Suprapubic skin (tissue), 4 donors: ENCODE results near the gene NOC3L. TPM values are rescaled to one million over a fixed set of nuclear protein-coding genes. Genes with fewer than 3 reads are reported as not detected.
"Not testable (repeated sequence)": the region's sequence is repeated elsewhere in the genome, so short reads cannot be mapped to it uniquely, and the experiment has no call there.

ENCODE experiments used
- DNase-seq, 2 donors: peaks; one replicate each; pipeline ENCODE4 v3.0.0-alpha.2; 2019; ENCODE audit warnings: low spot score in 2 of 2
- H3K27ac ChIP-seq: fragments of 200-600 bp; sonication (generic); one replicate; pipeline ENCODE4 v1.5.1; 2019
- H3K27me3 ChIP-seq: fragments of 200-600 bp; sonication (generic); one replicate; pipeline ENCODE4 v1.5.1; 2019
- H3K36me3 ChIP-seq: fragments of 200-600 bp; sonication (generic); one replicate; pipeline ENCODE4 v1.5.1; 2019
- H3K4me1 ChIP-seq: fragments of 200-600 bp; sonication (generic); one replicate; pipeline ENCODE4 v1.5.1; 2019
- H3K4me3 ChIP-seq: fragments of 200-600 bp; sonication (generic); one replicate; pipeline ENCODE4 v1.5.1; 2019; ENCODE audit warnings: mild to moderate bottlenecking
- H3K9me3 ChIP-seq: fragments of 200-600 bp; sonication (generic); one replicate; pipeline ENCODE4 v1.5.1; 2019
- EP300 ChIP-seq: sonication (generic); formaldehyde crosslinking; IDR thresholded peaks from one replicate; pipeline ENCODE4 v1.6.1; 2017; ENCODE audit warnings: antibody characterized with exemption
- POLR2A ChIP-seq, 2 donors: fragments of 450-650 bp; IDR thresholded peaks; one replicate each; pipeline ENCODE4 v1.6.1; 2017; ENCODE audit warnings: antibody characterized with exemption in 2 of 2, mild to moderate bottlenecking in 2 of 2, moderate library complexity in 2 of 2
- POLR2AphosphoS5 ChIP-seq, 3 donors: sonication (generic); formaldehyde crosslinking; IDR thresholded peaks; one replicate each; pipeline ENCODE4 v1.6.1; 2017; ENCODE audit warnings: antibody characterized with exemption in 3 of 3
- WGBS: methylation state at CpG from one replicate; pipeline ENCODE4 v1.1.5; 2018; 5-methylcytosine and 5-hydroxymethylcytosine counted together
- total RNA-seq, 4 donors: library from RNA; depleted of rRNA; stranded (reverse); fragments of >200 nt; gene quantifications; one replicate each; pipeline ENCODE4 v1.1.0, GENCODE V29; 2016
- TF ChIP-seq, protein P1 (sequence below), 2 donors: fragments of 200-600 bp in 1 of 2; fragments of 450-650 bp in 1 of 2; sonication (generic) in 1 of 2; IDR thresholded peaks; one replicate each; pipeline ENCODE4 v1.5.1; 2016 to 2019; ENCODE audit warnings: antibody characterized with exemption in 2 of 2, mild to moderate bottlenecking in 1 of 2, moderate library complexity in 1 of 2

Gene NOC3L
- total RNA-seq, 4 donors from 2014 or later: 10.0 to 25.3 (median 12.8) TPM

- Histone ChIP-seq H3K27ac (no peak overlapping the region), H3K4me3 (no peak overlapping the region), H3K27me3 (no peaks in the 10 kb centered on the region), H3K9me3 (no peaks in the 10 kb centered on the region), H3K36me3 (peaks cover 42% of the 10 kb centered on the region), H3K4me1 (peaks cover 21% of the 10 kb centered on the region)
- 70% methylated on average over 2 of the region's 2 CpGs for WGBS
- DNase-seq: no peak
- no peak for TF ChIP-seq POLR2AphosphoS5 (IDR thresholded peaks at IDR 0.05)
Measured at GRCh38 chr10:94358480-94358879, 4.3 kb downstream of the NOC3L start.

- TF ChIP-seq EP300: no peak
- TF ChIP-seq, protein P1, sequence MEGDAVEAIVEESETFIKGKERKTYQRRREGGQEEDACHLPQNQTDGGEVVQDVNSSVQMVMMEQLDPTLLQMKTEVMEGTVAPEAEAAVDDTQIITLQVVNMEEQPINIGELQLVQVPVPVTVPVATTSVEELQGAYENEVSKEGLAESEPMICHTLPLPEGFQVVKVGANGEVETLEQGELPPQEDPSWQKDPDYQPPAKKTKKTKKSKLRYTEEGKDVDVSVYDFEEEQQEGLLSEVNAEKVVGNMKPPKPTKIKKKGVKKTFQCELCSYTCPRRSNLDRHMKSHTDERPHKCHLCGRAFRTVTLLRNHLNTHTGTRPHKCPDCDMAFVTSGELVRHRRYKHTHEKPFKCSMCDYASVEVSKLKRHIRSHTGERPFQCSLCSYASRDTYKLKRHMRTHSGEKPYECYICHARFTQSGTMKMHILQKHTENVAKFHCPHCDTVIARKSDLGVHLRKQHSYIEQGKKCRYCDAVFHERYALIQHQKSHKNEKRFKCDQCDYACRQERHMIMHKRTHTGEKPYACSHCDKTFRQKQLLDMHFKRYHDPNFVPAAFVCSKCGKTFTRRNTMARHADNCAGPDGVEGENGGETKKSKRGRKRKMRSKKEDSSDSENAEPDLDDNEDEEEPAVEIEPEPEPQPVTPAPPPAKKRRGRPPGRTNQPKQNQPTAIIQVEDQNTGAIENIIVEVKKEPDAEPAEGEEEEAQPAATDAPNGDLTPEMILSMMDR (IDR thresholded peaks at IDR 0.05): no peak
- no peak for TF ChIP-seq POLR2A (IDR thresholded peaks at IDR 0.05)
- no peak for TF ChIP-seq POLR2AphosphoS5 (IDR thresholded peaks at IDR 0.05)
- Histone ChIP-seq H3K27ac (no peak overlapping the region), H3K4me3 (no peak overlapping the region), H3K27me3 (no peaks in the 10 kb centered on the region), H3K9me3 (no peaks in the 10 kb centered on the region), H3K4me1 (peaks cover 15% of the 10 kb centered on the region), H3K36me3 (peaks cover 55% of the 10 kb centered on the region)
- DNase-seq: no peak
- WGBS: 93% methylated on average over 3 of the region's 3 CpGs
Measured at GRCh38 chr10:94357193-94357592, 5.5 kb downstream of the NOC3L start.

- peaks cover 2% of the 10 kb centered on the region for H3K4me1 ChIP-seq
- H3K4me3 ChIP-seq: no peak overlapping the region
- no peak for DNase-seq
- H3K36me3 ChIP-seq: peaks cover 66% of the 10 kb centered on the region
- 94% methylated on average over 2 of the region's 2 CpGs for WGBS
- H3K27ac ChIP-seq: no peak overlapping the region
- no peak for TF ChIP-seq POLR2AphosphoS5 (IDR thresholded peaks at IDR 0.05)
- no peak for TF ChIP-seq EP300
- TF ChIP-seq, protein P1 (IDR thresholded peaks at IDR 0.05): no peak
- no peak for TF ChIP-seq POLR2A (IDR thresholded peaks at IDR 0.05)
- no peaks in the 10 kb centered on the region for H3K27me3 ChIP-seq
- no peaks in the 10 kb centered on the region for H3K9me3 ChIP-seq
Measured at GRCh38 chr10:94355841-94356240, 6.9 kb downstream of the NOC3L start.

GRCh38 chr10:94353336-94353735 is 9.4 kb downstream of the NOC3L start:
- Histone ChIP-seq H3K4me3 (no peak overlapping the region), H3K27ac (no peak overlapping the region), H3K9me3 (no peaks in the 10 kb centered on the region), H3K4me1 (no peaks in the 10 kb centered on the region), H3K27me3 (no peaks in the 10 kb centered on the region), H3K36me3 (peaks cover 71% of the 10 kb centered on the region)
- no peak for DNase-seq
- 99% methylated on average over 3 of the region's 3 CpGs for WGBS
- TF ChIP-seq EP300 (no peak), POLR2AphosphoS5 (IDR thresholded peaks at IDR 0.05) (no peak), POLR2A (IDR thresholded peaks at IDR 0.05) (no peak)
- TF ChIP-seq, protein P1 (IDR thresholded peaks at IDR 0.05): no peak

GRCh38 chr10:94351089-94351488 is 11.7 kb downstream of the NOC3L start:
- no peak overlapping the region for H3K4me3 ChIP-seq
- no peaks in the 10 kb centered on the region for H3K4me1 ChIP-seq
- no peaks in the 10 kb centered on the region for H3K9me3 ChIP-seq
- no peaks in the 10 kb centered on the region for H3K27me3 ChIP-seq
- TF ChIP-seq EP300: no peak
- TF ChIP-seq, protein P1 (IDR thresholded peaks at IDR 0.05): no peak
- no peak for TF ChIP-seq POLR2A (IDR thresholded peaks at IDR 0.05)
- TF ChIP-seq POLR2AphosphoS5 (IDR thresholded peaks at IDR 0.05): no peak
- H3K36me3 ChIP-seq: peaks cover 63% of the 10 kb centered on the region
- no peak for DNase-seq
- no peak overlapping the region for H3K27ac ChIP-seq

DNA sequence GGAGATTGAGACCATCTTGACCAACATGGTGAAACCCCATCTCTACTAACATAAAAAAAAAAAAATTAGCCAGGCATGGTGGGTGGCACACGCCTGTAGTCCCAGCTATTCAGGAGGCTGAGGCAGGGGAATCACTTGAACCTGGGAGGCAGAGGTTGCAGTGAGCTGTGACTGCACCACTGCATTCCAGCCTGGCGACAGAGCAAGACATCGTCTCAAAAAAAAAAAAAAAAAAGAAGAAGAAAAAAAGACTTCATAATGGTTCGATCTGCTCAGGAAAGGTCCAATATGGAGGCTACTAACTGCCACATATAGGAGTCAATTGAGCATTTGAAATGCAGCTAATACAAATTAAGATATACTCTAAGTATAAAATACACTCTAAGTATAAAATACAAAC is 12.2 kb downstream of the NOC3L start:
- H3K4me1 ChIP-seq, H3K27me3 ChIP-seq, DNase-seq, H3K27ac ChIP-seq, H3K9me3 ChIP-seq, H3K4me3 ChIP-seq: not testable (repeated sequence)
- 89% methylated on average over 4 of the region's 4 CpGs for WGBS
- peaks cover 68% of the 10 kb centered on the region for H3K36me3 ChIP-seq
